Peyer's patch (tissue), 4 donors: ENCODE data around the gene C16orf96.

Source experiments
- CTCF ChIP-seq, 6 experiments: fragments of 450-650 bp in 4 of 6; fragments of 200-600 bp in 2 of 6; sonication (generic) in 1 of 6; IDR thresholded peaks; one replicate each; pipeline ENCODE4 v1.5.1; 2017 to 2019; ENCODE audit warnings: antibody characterized with exemption in 6 of 6, mild to moderate bottlenecking in 3 of 6, moderate library complexity in 1 of 6
- POLR2A ChIP-seq, 2 donors: fragments of 450-650 bp; IDR thresholded peaks; one replicate each; pipeline ENCODE4 v1.5.1; 2017; ENCODE audit warnings: antibody characterized with exemption in 2 of 2, mild to moderate bottlenecking in 2 of 2, moderate library complexity in 2 of 2

GRCh38 chr16:4593086-4593485 lies 36.9 kb downstream of the C16orf96 start:
- TF ChIP-seq CTCF (IDR thresholded peaks at IDR 0.05), result no peak
- no peak for TF ChIP-seq POLR2A (IDR thresholded peaks at IDR 0.05)
